ENCODE measurements around the gene ARFGAP3. TPM values are rescaled to one million over a fixed set of nuclear protein-coding genes. Genes with fewer than 3 reads are reported as not detected.

The ARFGAP3 gene
- total and polyA plus RNA-seq, 7 experiments from 2014 or later: 22.9 to 38.4 (median 30.6) TPM

GRCh38 chr22:42814215-42814614, 42.9 kb downstream of the ARFGAP3 start:
- CTCF ChIA-PET: interaction anchor here (0.6 kb wide), 1 partner anchor 32 kb away, joined by 4 read pairs; no protein-coding TSS in a partner anchor
- POLR2A ChIA-PET: interaction anchor here (0.6 to 1.2 kb wide), 2 partner anchors 11 to 199 kb away, joined by 3 to 9 read pairs; no protein-coding TSS in a partner anchor

GRCh38 chr22:42813501-42813900, 43.6 kb downstream of the ARFGAP3 start:
- Histone ChIP-seq H3K36me3 (ENCODE audit: control insufficient read depth in 2 of 3, insufficient read depth in 3 of 3, low read length in 3 of 3) (peaks cover 0 to 32% (median 0%) of the 10 kb centered on the region in 3 experiments), H3K4me3 (ENCODE audit: low read length) (no peak overlapping the region), H3K4me1 (ENCODE audit: control insufficient read depth in 2 of 2, insufficient read depth in 2 of 2, low read length in 2 of 2) (no peaks in the 10 kb centered on the region), H3K27ac (ENCODE audit: low read depth, low read length) (no peak overlapping the region), H3K27me3 (ENCODE audit: control insufficient read depth in 2 of 2, insufficient read depth in 2 of 2, low read length in 2 of 2) (no peaks in the 10 kb centered on the region), H3K9me3 (ENCODE audit: control insufficient read depth in 2 of 3, low read length in 3 of 3) (no peaks in the 10 kb centered on the region)
- POLR2A ChIA-PET: no interaction called here
- ATAC-seq (no peak), DNase-seq (peak in 1 of 9 donors; percentile 2)
- CTCF ChIA-PET: interaction anchor here (0.6 kb wide), 1 partner anchor 31 kb away, joined by 4 read pairs; no protein-coding TSS in a partner anchor
- Mint-ChIP-seq H3K4me3 (no peak overlapping the region), H3K4me1 (peaks cover 0 to 6% (median 0%) of the 10 kb centered on the region in 7 donors), H3K27ac (no peak overlapping the region), H3K27me3 (no peaks in the 10 kb centered on the region), H3K9me3 (no peaks in the 10 kb centered on the region), H3K36me3 (peaks cover 6 to 41% (median 17%) of the 10 kb centered on the region in 5 donors)
- intact Hi-C loops (cut with micrococcal nuclease): no loop called here

More at GRCh38 chr22:42814215-42814614, 42.9 kb downstream of the ARFGAP3 start:
- H3K36me3 ChIP-seq (ENCODE audit: control insufficient read depth in 2 of 3, insufficient read depth in 3 of 3, low read length in 3 of 3): peaks cover 0 to 30% (median 0%) of the 10 kb centered on the region in 3 experiments
- Mint-ChIP-seq H3K27me3 (no peaks in the 10 kb centered on the region), H3K9me3 (no peaks in the 10 kb centered on the region), H3K4me1 (peaks cover 0 to 6% (median 0%) of the 10 kb centered on the region in 7 donors), H3K4me3 (no peak overlapping the region), H3K36me3 (peaks cover 6 to 41% (median 14%) of the 10 kb centered on the region in 5 donors), H3K27ac (no peak overlapping the region)
- H3K4me3 ChIP-seq (ENCODE audit: low read length): no peak overlapping the region
- no peaks in the 10 kb centered on the region for H3K9me3 ChIP-seq (ENCODE audit: control insufficient read depth in 2 of 3, low read length in 3 of 3)
- H3K27ac ChIP-seq (ENCODE audit: low read depth, low read length): no peak overlapping the region
- ATAC-seq (no peak), DNase-seq (no peak)
- no peaks in the 10 kb centered on the region for H3K4me1 ChIP-seq (ENCODE audit: control insufficient read depth in 2 of 2, insufficient read depth in 2 of 2, low read length in 2 of 2)
- intact Hi-C loops (cut with micrococcal nuclease): no loop called here
- H3K27me3 ChIP-seq (ENCODE audit: control insufficient read depth in 2 of 2, insufficient read depth in 2 of 2, low read length in 2 of 2): no peaks in the 10 kb centered on the region

- Mint-ChIP-seq H3K27me3 (no peaks in the 10 kb centered on the region), H3K36me3 (peaks cover 12 to 44% (median 19%) of the 10 kb centered on the region in 5 donors), H3K4me3 (no peak overlapping the region), H3K9me3 (no peaks in the 10 kb centered on the region), H3K4me1 (peaks cover 0 to 6% (median 0%) of the 10 kb centered on the region in 7 donors), H3K27ac (no peak overlapping the region)
- H3K27me3 ChIP-seq (ENCODE audit: control insufficient read depth in 2 of 2, insufficient read depth in 2 of 2, low read length in 2 of 2): no peaks in the 10 kb centered on the region
- ATAC-seq (no peak), DNase-seq (no peak)
- intact Hi-C loops (cut with micrococcal nuclease): no loop called here
- H3K4me3 ChIP-seq (ENCODE audit: low read length): no peak overlapping the region
- H3K27ac ChIP-seq (ENCODE audit: low read depth, low read length): no peak overlapping the region
- peaks cover 7 to 41% (median 9%) of the 10 kb centered on the region in 3 experiments for H3K36me3 ChIP-seq (ENCODE audit: control insufficient read depth in 2 of 3, insufficient read depth in 3 of 3, low read length in 3 of 3)
- CTCF ChIA-PET: no interaction called here
- H3K4me1 ChIP-seq (ENCODE audit: control insufficient read depth in 2 of 2, insufficient read depth in 2 of 2, low read length in 2 of 2): no peaks in the 10 kb centered on the region
- H3K9me3 ChIP-seq (ENCODE audit: control insufficient read depth in 2 of 3, low read length in 3 of 3): no peaks in the 10 kb centered on the region
- POLR2A ChIA-PET: no interaction called here
Measured at GRCh38 chr22:42811459-42811858, 45.6 kb downstream of the ARFGAP3 start.

- intact Hi-C loops (cut with micrococcal nuclease): no loop called here
- H3K36me3 Mint-ChIP-seq: peaks cover 14 to 46% (median 17%) of the 10 kb centered on the region in 5 donors
- ATAC-seq (no peak), DNase-seq (peak in 1 of 9 donors; percentile 4)
- ChIA-PET POLR2A (no interaction called here), CTCF (no interaction called here)
- peaks cover 0 to 6% (median 0%) of the 10 kb centered on the region in 7 donors for H3K4me1 Mint-ChIP-seq
- Histone ChIP-seq H3K27me3 (ENCODE audit: control insufficient read depth in 2 of 2, insufficient read depth in 2 of 2, low read length in 2 of 2) (no peaks in the 10 kb centered on the region), H3K4me3 (ENCODE audit: low read length) (no peak overlapping the region), H3K4me1 (ENCODE audit: control insufficient read depth in 2 of 2, insufficient read depth in 2 of 2, low read length in 2 of 2) (no peaks in the 10 kb centered on the region), H3K36me3 (ENCODE audit: control insufficient read depth in 2 of 3, insufficient read depth in 3 of 3, low read length in 3 of 3) (peaks cover 7 to 52% (median 13%) of the 10 kb centered on the region in 3 experiments), H3K27ac (ENCODE audit: low read depth, low read length) (no peak overlapping the region), H3K9me3 (ENCODE audit: control insufficient read depth in 2 of 3, low read length in 3 of 3) (no peaks in the 10 kb centered on the region)
- peak overlapping the region in 1 of 9 donors; percentile 21 for H3K27ac Mint-ChIP-seq
- no peaks in the 10 kb centered on the region for H3K9me3 Mint-ChIP-seq
- H3K4me3 Mint-ChIP-seq: no peak overlapping the region
- no peaks in the 10 kb centered on the region for H3K27me3 Mint-ChIP-seq
Measured at GRCh38 chr22:42808521-42808920, 48.6 kb downstream of the ARFGAP3 start.

DNA sequence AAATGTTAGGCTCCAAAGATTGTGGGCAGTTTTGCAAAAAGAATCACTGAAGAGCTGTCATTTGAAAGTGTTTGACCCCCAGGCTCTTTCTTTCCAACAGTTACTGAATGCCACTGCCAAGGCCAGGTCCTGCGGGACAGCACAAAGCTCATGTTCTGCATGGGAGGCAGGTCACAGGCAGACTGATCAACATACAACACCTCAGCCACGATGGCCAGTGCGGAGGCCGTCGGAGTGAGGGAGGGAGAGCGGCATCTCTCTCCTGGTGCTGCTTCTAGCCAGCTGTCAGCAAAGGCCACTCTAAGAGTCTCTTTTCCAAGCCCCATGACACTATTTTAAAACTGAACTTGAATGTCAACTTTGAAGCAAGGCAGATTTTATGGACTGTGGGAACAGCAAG, 49.9 kb downstream of the ARFGAP3 start:
- ATAC-seq (no peak), DNase-seq (peak in 1 of 9 donors; percentile 9)
- ChIA-PET CTCF (no interaction called here), POLR2A (no interaction called here)
- intact Hi-C loops (cut with micrococcal nuclease): no loop called here
- no peaks in the 10 kb centered on the region for H3K27me3 ChIP-seq (ENCODE audit: control insufficient read depth in 2 of 2, insufficient read depth in 2 of 2, low read length in 2 of 2)
- H3K4me1 ChIP-seq (ENCODE audit: control insufficient read depth in 2 of 2, insufficient read depth in 2 of 2, low read length in 2 of 2): no peaks in the 10 kb centered on the region
- no peaks in the 10 kb centered on the region for H3K9me3 ChIP-seq (ENCODE audit: control insufficient read depth in 2 of 3, low read length in 3 of 3)
- peaks cover 0 to 2% (median 0%) of the 10 kb centered on the region in 7 donors for H3K4me1 Mint-ChIP-seq
- H3K27me3 Mint-ChIP-seq: no peaks in the 10 kb centered on the region
- no peak overlapping the region for H3K4me3 Mint-ChIP-seq
- H3K27ac Mint-ChIP-seq: no peak overlapping the region
- no peak overlapping the region for H3K27ac ChIP-seq (ENCODE audit: low read depth, low read length)
- peaks cover 5 to 39% (median 11%) of the 10 kb centered on the region in 5 donors for H3K36me3 Mint-ChIP-seq
- H3K4me3 ChIP-seq (ENCODE audit: low read length): no peak overlapping the region
- H3K36me3 ChIP-seq (ENCODE audit: control insufficient read depth in 2 of 3, insufficient read depth in 3 of 3, low read length in 3 of 3): peaks cover 7 to 56% (median 13%) of the 10 kb centered on the region in 3 experiments
- H3K9me3 Mint-ChIP-seq: no peaks in the 10 kb centered on the region

- Histone ChIP-seq H3K27ac (ENCODE audit: low read depth, low read length) (no peak overlapping the region), H3K4me3 (ENCODE audit: low read length) (no peak overlapping the region), H3K9me3 (ENCODE audit: control insufficient read depth in 2 of 3, low read length in 3 of 3) (no peaks in the 10 kb centered on the region), H3K4me1 (ENCODE audit: control insufficient read depth in 2 of 2, insufficient read depth in 2 of 2, low read length in 2 of 2) (no peaks in the 10 kb centered on the region), H3K27me3 (ENCODE audit: control insufficient read depth in 2 of 2, insufficient read depth in 2 of 2, low read length in 2 of 2) (no peaks in the 10 kb centered on the region), H3K36me3 (ENCODE audit: control insufficient read depth in 2 of 3, insufficient read depth in 3 of 3, low read length in 3 of 3) (peaks cover 7 to 59% (median 13%) of the 10 kb centered on the region in 3 experiments)
- ATAC-seq: no peak
- Mint-ChIP-seq H3K4me1 (peaks cover 0 to 2% (median 0%) of the 10 kb centered on the region in 7 donors), H3K27me3 (no peaks in the 10 kb centered on the region), H3K4me3 (no peak overlapping the region), H3K27ac (no peak overlapping the region), H3K9me3 (no peaks in the 10 kb centered on the region), H3K36me3 (peaks cover 5 to 39% (median 11%) of the 10 kb centered on the region in 5 donors)
- intact Hi-C loops (cut with micrococcal nuclease): no loop called here
- POLR2A ChIA-PET: interaction anchor here (0.7 kb wide), 1 partner anchor 282 kb away, joined by 3 read pairs; no protein-coding TSS in a partner anchor
- CTCF ChIA-PET: no interaction called here
- peak in 1 of 9 donors; percentile 8 for DNase-seq
Measured at GRCh38 chr22:42805998-42806830, 50.9 kb downstream of the ARFGAP3 start.

Measured in naive thymus-derived CD4-positive, alpha-beta T cell (primary cell).